Peyer's patch (tissue), 4 donors: Measurements from ENCODE around the gene ACTN4.

Experiments used
- CTCF ChIP-seq, 6 experiments: fragments of 450-650 bp in 4 of 6; fragments of 200-600 bp in 2 of 6; sonication (generic) in 1 of 6; IDR thresholded peaks; one replicate each; pipeline ENCODE4 v1.5.1; 2017 to 2019; ENCODE audit warnings: antibody characterized with exemption in 6 of 6, mild to moderate bottlenecking in 3 of 6, moderate library complexity in 1 of 6
- POLR2A ChIP-seq, 2 donors: fragments of 450-650 bp; IDR thresholded peaks; one replicate each; pipeline ENCODE4 v1.5.1; 2017; ENCODE audit warnings: antibody characterized with exemption in 2 of 2, mild to moderate bottlenecking in 2 of 2, moderate library complexity in 2 of 2

GRCh38 chr19:38690832-38691231 lies 43.4 kb downstream of the ACTN4 start:
- TF ChIP-seq POLR2A (IDR thresholded peaks at IDR 0.05) (no peak), CTCF (IDR thresholded peaks at IDR 0.05) (no peak)
